GM13977 (cell line): ENCODE data around the gene FBXL7.

Experiments
- DNase-seq: peaks from one replicate; pipeline ENCODE4 v3.0.0; 2012; ENCODE audit warnings: low spot score
- in situ Hi-C: fragments of 300-500 bp; cut with MboI; formaldehyde crosslinking; loops from one replicate; pipeline ENCODE4 v1.12.0; 2022; ENCODE audit warnings: low sequenced_read_pairs, low pct_unique_long_range_greater_than_20kb, mixed read lengths, inconsistent platforms; ENCODE audit not compliant: unreplicated experiment
- TF ChIP-seq, protein P1 (sequence below): IDR thresholded peaks from 2 replicates; pipeline ENCODE4 v1.5.1; 2012; ENCODE audit warnings: mild to moderate bottlenecking, control low read depth; ENCODE audit not compliant: insufficient read depth; ENCODE audit errors: extremely low read depth, missing control alignments

FBXL7 gene

DNA sequence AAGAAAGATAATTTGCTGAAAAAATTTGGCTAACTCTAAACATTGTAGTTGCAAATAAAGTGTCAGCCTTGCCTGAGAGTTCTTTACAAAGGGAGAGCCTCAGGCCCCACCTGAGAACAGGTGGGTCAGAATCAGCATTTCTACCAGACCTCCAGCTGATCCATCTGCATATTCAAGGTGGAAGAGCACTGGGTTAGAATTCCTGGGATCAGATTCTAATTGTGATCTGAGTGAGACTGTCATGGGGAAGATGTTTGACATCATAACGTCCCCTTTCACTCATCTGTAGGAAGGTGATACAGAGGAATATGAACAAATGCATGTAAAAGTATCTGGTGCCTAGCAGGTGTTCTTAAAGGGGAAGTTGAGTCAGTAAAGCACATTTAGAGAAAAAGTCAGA lies 54.6 kb downstream of the FBXL7 start:
- no peak for DNase-seq
- in situ Hi-C loops: no loop called here
- TF ChIP-seq, protein P1, sequence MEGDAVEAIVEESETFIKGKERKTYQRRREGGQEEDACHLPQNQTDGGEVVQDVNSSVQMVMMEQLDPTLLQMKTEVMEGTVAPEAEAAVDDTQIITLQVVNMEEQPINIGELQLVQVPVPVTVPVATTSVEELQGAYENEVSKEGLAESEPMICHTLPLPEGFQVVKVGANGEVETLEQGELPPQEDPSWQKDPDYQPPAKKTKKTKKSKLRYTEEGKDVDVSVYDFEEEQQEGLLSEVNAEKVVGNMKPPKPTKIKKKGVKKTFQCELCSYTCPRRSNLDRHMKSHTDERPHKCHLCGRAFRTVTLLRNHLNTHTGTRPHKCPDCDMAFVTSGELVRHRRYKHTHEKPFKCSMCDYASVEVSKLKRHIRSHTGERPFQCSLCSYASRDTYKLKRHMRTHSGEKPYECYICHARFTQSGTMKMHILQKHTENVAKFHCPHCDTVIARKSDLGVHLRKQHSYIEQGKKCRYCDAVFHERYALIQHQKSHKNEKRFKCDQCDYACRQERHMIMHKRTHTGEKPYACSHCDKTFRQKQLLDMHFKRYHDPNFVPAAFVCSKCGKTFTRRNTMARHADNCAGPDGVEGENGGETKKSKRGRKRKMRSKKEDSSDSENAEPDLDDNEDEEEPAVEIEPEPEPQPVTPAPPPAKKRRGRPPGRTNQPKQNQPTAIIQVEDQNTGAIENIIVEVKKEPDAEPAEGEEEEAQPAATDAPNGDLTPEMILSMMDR: no peak

DNA sequence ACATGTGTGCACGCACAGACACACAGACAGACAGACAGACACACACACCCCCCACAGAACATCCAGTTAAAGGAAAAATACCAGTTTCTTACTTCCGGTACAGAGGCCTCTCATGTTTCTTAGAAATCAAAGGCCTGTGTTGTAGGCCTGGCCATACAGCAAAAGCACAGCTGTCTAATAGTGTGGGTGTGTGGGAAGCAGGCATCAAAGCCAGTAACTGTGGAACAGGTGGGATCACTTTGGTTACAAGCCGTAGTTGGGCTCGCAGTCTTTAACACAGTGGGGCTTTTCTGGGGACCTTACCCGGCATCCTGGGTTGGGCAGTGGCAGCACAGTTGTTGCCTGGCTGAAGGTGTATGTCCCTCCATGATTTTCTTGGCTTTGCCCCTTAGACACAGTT lies 55.2 kb downstream of the FBXL7 start:
- DNase-seq: no peak
- in situ Hi-C loops: no loop called here
- TF ChIP-seq, protein P1: no peak

GRCh38 chr5:15558240-15558639 lies 58.3 kb downstream of the FBXL7 start:
- in situ Hi-C loops: no loop called here
- no peak for DNase-seq
- TF ChIP-seq, protein P1: no peak

DNA sequence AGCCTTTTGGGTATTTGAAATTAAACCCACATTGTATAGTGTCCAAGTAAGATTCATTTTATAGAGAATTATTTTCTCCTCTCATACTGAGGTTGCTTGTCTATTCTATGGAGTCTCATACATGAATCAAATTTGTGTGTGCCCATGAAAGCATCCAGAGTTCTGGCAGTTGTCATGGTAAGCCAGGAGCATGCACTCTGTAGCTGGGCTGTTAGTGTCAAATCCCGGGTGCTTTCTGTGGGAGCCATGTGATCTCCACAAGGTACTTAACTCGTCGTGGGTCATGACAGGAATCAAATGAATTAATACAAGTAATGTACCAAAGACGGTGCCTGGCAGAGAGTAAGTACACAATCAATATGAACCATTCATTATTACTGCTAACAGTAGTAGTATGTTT lies 58.7 kb downstream of the FBXL7 start:
- no peak for DNase-seq
- in situ Hi-C loops: no loop called here
- TF ChIP-seq, protein P1: no peak

- in situ Hi-C loops: no loop called here
- TF ChIP-seq, protein P1: no peak
- no peak for DNase-seq
These were observed 60.4 kb downstream of the FBXL7 start for GRCh38 chr5:15560421-15560820.

- TF ChIP-seq, protein P1: no peak
- no peak for DNase-seq
- in situ Hi-C loops: no loop called here
These were observed 64.5 kb downstream of the FBXL7 start for GRCh38 chr5:15564523-15564922.

- in situ Hi-C loops: no loop called here
- no peak for DNase-seq
- TF ChIP-seq, protein P1: no peak
These were observed 65.0 kb downstream of the FBXL7 start for GRCh38 chr5:15564957-15565356.
